ENCODE measurements around the gene DNAJA3. TPM values are rescaled to one million over a fixed set of nuclear protein-coding genes. Genes with fewer than 3 reads are reported as not detected.

Gene DNAJA3
- total and polyA plus RNA-seq, 9 of the 15 experiments (the other 6 are each of a cell fraction or from before 2014, with no cell fraction given): 8.1 to 105 (median 79.0) TPM

GRCh38 chr16:4474192-4474961, 48.7 kb downstream of the DNAJA3 start, which contains the start of gene NMRAL1 (continued):
- TF ChIP-seq MCM3 (IDR thresholded peaks at IDR 0.05): no peak
- no peak for TF ChIP-seq MEF2D (tag; conservative IDR thresholded peaks at IDR 0.05; ENCODE audit: low read depth)
- TF ChIP-seq SAP30 (IDR thresholded peaks at IDR 0.05; ENCODE audit: borderline replicate concordance, insufficient read depth, low read depth, low read length, poor library complexity, severe bottlenecking): peak; percentile 63
- 0 out of 2 replicates have a peak, but pooled peaks have one; percentile 26 for TF ChIP-seq FOXP1 (CRISPR knock-in tag; IDR thresholded peaks at IDR 0.05)
- TF ChIP-seq SMARCB1 (IDR thresholded peaks at IDR 0.05; ENCODE audit: insufficient read length, low read depth): no peak
- no peak; the same call in 1 of the 2 replicates for TF ChIP-seq MTA3 (IDR thresholded peaks at IDR 0.05; ENCODE audit: borderline replicate concordance)
- TF ChIP-seq, protein P1, sequence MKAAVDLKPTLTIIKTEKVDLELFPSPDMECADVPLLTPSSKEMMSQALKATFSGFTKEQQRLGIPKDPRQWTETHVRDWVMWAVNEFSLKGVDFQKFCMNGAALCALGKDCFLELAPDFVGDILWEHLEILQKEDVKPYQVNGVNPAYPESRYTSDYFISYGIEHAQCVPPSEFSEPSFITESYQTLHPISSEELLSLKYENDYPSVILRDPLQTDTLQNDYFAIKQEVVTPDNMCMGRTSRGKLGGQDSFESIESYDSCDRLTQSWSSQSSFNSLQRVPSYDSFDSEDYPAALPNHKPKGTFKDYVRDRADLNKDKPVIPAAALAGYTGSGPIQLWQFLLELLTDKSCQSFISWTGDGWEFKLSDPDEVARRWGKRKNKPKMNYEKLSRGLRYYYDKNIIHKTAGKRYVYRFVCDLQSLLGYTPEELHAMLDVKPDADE (conservative IDR thresholded peaks at IDR 0.05; ENCODE audit: control insufficient read depth, low read depth, low read length): no peak
- TF ChIP-seq RCOR1 (IDR thresholded peaks at IDR 0.05; ENCODE audit: borderline replicate concordance in 1 of 2, low read depth in 2 of 2, low read length in 2 of 2): peak in 1 of 2 experiments; percentile 69; a peak in 1 of 4 replicates
- 0 out of 2 replicates have a peak, but pooled peaks have one; percentile 15 for TF ChIP-seq SMARCA4 (IDR thresholded peaks at IDR 0.05)
- TF ChIP-seq SRF (CRISPR knock-in tag; IDR thresholded peaks at IDR 0.05): peak in 1 of 2 experiments; percentile 61; a peak in 1 of 4 replicates
- no peak for TF ChIP-seq ZNF695 (CRISPR knock-in tag; IDR thresholded peaks at IDR 0.05)
- TF ChIP-seq RBFOX2 (IDR thresholded peaks at IDR 0.05; ENCODE audit: low read depth, low read length): peak; percentile 95
- TF ChIP-seq STAT5B (CRISPR knock-in tag; IDR thresholded peaks at IDR 0.05): no peak
- TF ChIP-seq FOXK2 (conservative IDR thresholded peaks at IDR 0.05 in 1 of 2, IDR thresholded peaks at IDR 0.05 in 1 of 2; ENCODE audit: low read depth in 2 of 2): peak; percentile 14 to 85; a peak in 3 of 4 replicates
- no peak for TF ChIP-seq NCOA2 (IDR thresholded peaks at IDR 0.05; ENCODE audit: partially characterized antibody in 2 of 2)
- peak; percentile 26; the same call in 1 of the 2 replicates for TF ChIP-seq AFF4 (CRISPR knock-in tag; IDR thresholded peaks at IDR 0.05)
- TF ChIP-seq FOXA3 (CRISPR knock-in tag; conservative IDR thresholded peaks at IDR 0.05 in 1 of 2, IDR thresholded peaks at IDR 0.05 in 1 of 2): no peak
- 0 out of 2 replicates have a peak, but pooled peaks have one; percentile 59 for TF ChIP-seq ZNF175 (CRISPR knock-in tag; IDR thresholded peaks at IDR 0.05; ENCODE audit: low read depth)
